Colonic mucosa (tissue), 4 donors: Measurements from ENCODE around the gene HYAL2. TPM values are rescaled to one million over a fixed set of nuclear protein-coding genes. Genes with fewer than 3 reads are reported as not detected.

Source experiments
- DNase-seq: peaks from one replicate; pipeline ENCODE4 v3.0.0-alpha.2; 2020
- H3K27ac ChIP-seq: fragments of 200-600 bp; one replicate; pipeline ENCODE4 v1.8.0; 2021
- H3K27me3 ChIP-seq: fragments of 200-600 bp; one replicate; pipeline ENCODE4 v1.8.0; 2021
- H3K36me3 ChIP-seq: fragments of 200-600 bp; one replicate; pipeline ENCODE4 v1.8.0; 2021
- H3K4me1 ChIP-seq: fragments of 200-600 bp; one replicate; pipeline ENCODE4 v1.8.0; 2021; ENCODE audit warnings: mild to moderate bottlenecking
- H3K4me3 ChIP-seq: fragments of 200-600 bp; one replicate; pipeline ENCODE4 v1.8.0; 2021
- H3K9ac ChIP-seq, 2 donors: one replicate each; pipeline ENCODE4 v1.7.0; 2013; ENCODE audit warnings: control low read depth in 2 of 2, low read depth in 2 of 2, low read length in 2 of 2
- H3K9me3 ChIP-seq: fragments of 200-600 bp; one replicate; pipeline ENCODE4 v1.8.0; 2021
- CTCF ChIP-seq: fragments of 200-600 bp; IDR thresholded peaks from one replicate; pipeline ENCODE4 v1.8.0; 2022; ENCODE audit warnings: antibody characterized with exemption, mild to moderate bottlenecking
- intact Hi-C: fragments of 100-400 bp; cut with DNase I; formaldehyde crosslinking; loops from one replicate; pipeline ENCODE4 v1.14.1; 2022
- total RNA-seq, 2 donors: library from RNA; stranded (reverse); fragmentation: NEBNext Ultra II Directional in 1 of 2; extraction: Animal tissue kit (Norgen Biotek cat#: 25700) in 1 of 2; gene quantifications; one replicate each; pipeline ENCODE4 v1.2.1, GENCODE V29; 2021
- donor health status: healthy.
- donor health status: DM: no; HTN: no; CAD: no.
- donor health status: DM: no; HTN: no; CAD: no.

Gene HYAL2
- total RNA-seq, 2 donors from 2014 or later = 31.3 to 37.1 TPM

- H3K27ac ChIP-seq = peak overlapping the region; percentile 70
- H3K9me3 ChIP-seq = no peaks in the 10 kb centered on the region
- no peaks in the 10 kb centered on the region for H3K36me3 ChIP-seq
- intact Hi-C loops = loop anchor here (5.0 kb wide), 1 partner anchor 182 kb away; no protein-coding TSS in a partner anchor
- H3K27me3 ChIP-seq = no peaks in the 10 kb centered on the region
- DNase-seq = peak; percentile 97
- no peaks in the 10 kb centered on the region for H3K4me1 ChIP-seq
- peak overlapping the region; percentile 62 to 84 for H3K9ac ChIP-seq
- no peak for TF ChIP-seq CTCF
- H3K4me3 ChIP-seq = peak overlapping the region; percentile 66
These were observed 42.7 kb upstream of the HYAL2 start for GRCh38 chr3:50365080-50365841.

- Histone ChIP-seq H3K36me3 (no peaks in the 10 kb centered on the region), H3K27ac (no peak overlapping the region), H3K9me3 (no peaks in the 10 kb centered on the region), H3K27me3 (no peaks in the 10 kb centered on the region), H3K9ac (peak overlapping the region in 1 of 2 donors; percentile 67), H3K4me1 (no peaks in the 10 kb centered on the region), H3K4me3 (peak overlapping the region; percentile 66)
- intact Hi-C loops = loop anchor here (5.0 kb wide), 1 partner anchor 183 kb away; no protein-coding TSS in a partner anchor
- no peak for TF ChIP-seq CTCF
- peak; percentile 51 for DNase-seq
These were observed 42.1 kb upstream of the HYAL2 start for GRCh38 chr3:50364573-50365079.

GRCh38 chr3:50359760-50360110 lies 37.2 kb upstream of the HYAL2 start:
- Histone ChIP-seq H3K4me3 (peak overlapping the region; percentile 89), H3K27ac (no peak overlapping the region)

GRCh38 chr3:50358911-50359759 lies 36.6 kb upstream of the HYAL2 start, which contains the start of gene TMEM115:
TMEM115 (minus strand) TSS chr3:50359521; CDS start chr3:50359063, 458 bp downstream.
- no peaks in the 10 kb centered on the region for H3K9me3 ChIP-seq
- peak within 1 kb of the TSS; percentile 89 to 93 for H3K9ac ChIP-seq
- peaks cover 23% of the 10 kb centered on the region for H3K4me1 ChIP-seq
- TF ChIP-seq CTCF = no peak
- no peaks in the 10 kb centered on the region for H3K27me3 ChIP-seq
- intact Hi-C loops = no loop called here
- peak within 1 kb of the TSS; percentile 81 for H3K27ac ChIP-seq
- peak; percentile 99 for DNase-seq
- peaks cover 8% of the 10 kb centered on the region for H3K36me3 ChIP-seq
- peak within 1 kb of the TSS; percentile 89 for H3K4me3 ChIP-seq

More at GRCh38 chr3:50359760-50360110, 37.2 kb upstream of the HYAL2 start:
- H3K9me3 ChIP-seq = no peaks in the 10 kb centered on the region
- peaks cover 23% of the 10 kb centered on the region for H3K4me1 ChIP-seq
- H3K9ac ChIP-seq = peak overlapping the region in 1 of 2 donors; percentile 89
- H3K36me3 ChIP-seq = peaks cover 6% of the 10 kb centered on the region
- intact Hi-C loops = no loop called here
- DNase-seq = no peak
- H3K27me3 ChIP-seq = no peaks in the 10 kb centered on the region
- no peak for TF ChIP-seq CTCF

GRCh38 chr3:50358355-50358910 lies 35.9 kb upstream of the HYAL2 start:
- Histone ChIP-seq H3K36me3 (peaks cover 8% of the 10 kb centered on the region), H3K27ac (peak overlapping the region; percentile 81), H3K27me3 (no peaks in the 10 kb centered on the region), H3K4me1 (peaks cover 23% of the 10 kb centered on the region), H3K4me3 (peak overlapping the region; percentile 89), H3K9ac (peak overlapping the region; percentile 89 to 93), H3K9me3 (no peaks in the 10 kb centered on the region)
- no peak for DNase-seq
- TF ChIP-seq CTCF = no peak
- intact Hi-C loops = no loop called here
